Measurements from ENCODE around the gene SGIP1.

The SGIP1 gene

DNA sequence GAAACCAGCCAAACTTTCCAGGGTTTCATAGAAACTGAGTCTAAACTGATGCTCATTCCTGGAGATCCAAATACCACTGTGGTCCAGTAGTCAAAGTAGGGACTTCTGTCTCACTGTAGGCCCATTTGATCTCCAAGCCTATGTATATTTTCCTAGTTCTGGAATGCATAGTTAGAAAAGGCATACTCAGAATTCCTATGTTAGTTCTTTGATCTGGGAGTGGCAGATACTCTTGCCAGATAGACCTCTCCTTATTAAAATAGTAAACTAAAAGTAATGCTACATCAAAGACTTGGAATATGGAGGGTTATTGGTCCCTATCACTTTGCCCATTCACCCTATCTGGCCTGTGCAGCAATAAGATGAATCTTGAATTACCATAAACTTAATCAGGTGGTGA lies 10.4 kb upstream of the SGIP1 start:
- no peak for DNase-seq (ENCODE audit: low spot score)

DNA sequence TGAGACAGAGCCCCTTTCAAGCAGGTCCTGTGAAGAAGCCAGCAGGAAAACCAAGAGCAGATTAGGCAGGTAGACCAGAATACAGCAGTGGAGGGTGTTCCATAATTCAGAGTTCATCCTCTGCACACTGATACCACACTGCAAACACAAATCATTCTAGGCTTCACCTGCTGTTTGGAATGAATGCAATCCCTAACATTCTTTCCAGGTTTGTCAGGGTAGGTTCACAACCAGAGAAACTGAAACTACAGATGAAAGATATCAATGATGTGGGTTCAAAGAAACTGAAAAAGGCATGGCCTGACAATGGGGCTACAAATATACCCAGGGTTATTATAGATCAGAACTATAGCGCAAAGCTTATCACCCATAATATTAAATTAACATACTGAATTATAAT lies 8.9 kb upstream of the SGIP1 start:
- no peak for DNase-seq (ENCODE audit: low spot score)

DNA sequence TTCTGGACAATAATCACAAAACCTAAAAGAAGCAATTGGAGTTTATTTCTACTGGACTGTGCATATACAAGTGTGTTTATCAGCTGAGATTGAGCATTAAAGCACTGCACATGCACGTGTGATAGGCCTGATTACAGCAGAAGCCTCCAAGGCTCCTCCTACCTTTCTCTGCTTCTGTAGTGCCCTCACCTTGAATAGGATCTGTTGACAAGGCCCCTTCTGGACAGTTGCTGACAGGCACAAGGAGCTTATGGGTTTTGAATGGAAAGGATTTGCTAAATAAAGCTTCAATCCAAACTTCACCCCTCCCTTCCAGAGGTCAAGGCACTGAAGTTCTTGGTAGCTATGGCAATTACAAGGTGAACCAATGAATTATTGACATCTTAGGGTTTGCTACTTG lies 7.9 kb upstream of the SGIP1 start:
- no peak for DNase-seq (ENCODE audit: low spot score)

DNA sequence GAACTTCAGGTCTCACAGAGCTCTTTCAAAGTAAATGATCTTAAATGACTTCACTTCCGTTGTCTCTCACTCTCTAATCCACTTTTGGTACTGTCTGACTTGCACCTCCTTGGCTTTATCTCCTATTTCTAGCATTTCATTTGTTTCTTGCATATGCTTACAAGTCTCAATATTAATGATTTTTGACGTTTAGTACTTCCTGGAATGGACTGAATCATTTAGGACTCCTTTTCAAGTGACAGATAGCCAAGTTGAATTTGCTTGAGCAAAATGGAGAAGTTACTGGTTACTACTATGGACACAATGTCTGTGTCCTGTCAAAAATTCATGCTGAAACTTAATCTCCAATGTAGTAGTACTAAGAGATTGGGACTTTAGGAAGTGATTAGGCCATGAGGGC lies 7.0 kb upstream of the SGIP1 start:
- no peak for DNase-seq (ENCODE audit: low spot score)

DNA sequence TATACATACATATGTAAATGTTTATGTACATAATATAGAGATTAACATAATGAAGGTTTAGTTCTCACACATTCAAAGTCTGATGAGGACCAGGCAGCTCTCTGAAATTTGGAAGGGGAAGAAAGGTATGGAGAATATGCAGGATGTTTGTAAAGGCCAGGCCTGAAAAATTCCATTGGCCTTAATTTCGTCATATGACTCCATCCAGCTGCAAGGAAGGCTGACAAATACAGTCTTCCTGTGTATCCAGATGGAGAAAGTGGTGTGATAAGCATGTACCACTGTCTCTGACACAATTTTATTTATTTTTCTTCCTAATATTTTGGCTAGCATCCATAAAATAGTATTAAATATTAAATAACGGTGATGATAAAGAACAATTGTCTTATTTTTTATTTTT lies 6.3 kb upstream of the SGIP1 start:
- DNase-seq (ENCODE audit: low spot score), result no peak

DNA sequence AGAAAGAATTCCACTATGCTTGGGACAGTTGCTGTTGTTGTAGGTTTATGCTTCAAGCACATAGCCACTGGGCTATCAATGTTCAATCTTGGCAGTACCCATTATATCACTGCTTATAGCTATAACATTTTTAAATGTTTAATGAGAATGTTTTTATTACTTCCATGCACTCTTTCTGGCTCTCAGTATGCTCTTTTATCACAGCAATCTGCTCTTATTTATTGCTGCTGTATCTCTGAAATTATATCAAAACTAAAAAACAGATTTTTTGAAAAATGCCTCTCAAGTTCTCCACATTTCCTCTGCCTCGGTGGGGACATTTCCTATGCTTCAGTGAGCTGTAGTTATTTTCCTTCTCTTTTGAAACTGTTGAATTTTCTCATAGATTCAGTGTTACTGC lies 5.4 kb upstream of the SGIP1 start:
- no peak for DNase-seq (ENCODE audit: low spot score)

DNA sequence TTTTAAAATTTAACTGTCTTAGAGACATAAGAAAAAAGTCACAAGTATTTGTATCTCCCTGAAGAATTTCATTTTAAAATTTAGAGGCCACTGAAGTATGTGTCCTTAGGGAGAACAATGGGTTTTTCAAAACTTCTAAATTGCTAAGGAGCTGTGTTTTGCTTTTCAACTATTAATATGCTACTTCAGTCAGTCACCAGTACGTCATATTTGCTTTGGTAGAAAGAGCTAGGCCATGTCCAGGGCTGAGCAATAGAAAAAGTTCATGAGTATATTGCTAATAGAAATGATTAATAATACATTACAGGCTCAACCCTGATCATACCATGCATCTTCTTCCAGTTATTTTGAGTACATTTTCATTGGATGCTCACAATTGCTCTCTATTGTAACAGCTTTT lies 1.7 kb upstream of the SGIP1 start:
- DNase-seq (ENCODE audit: low spot score), result no peak

DNA sequence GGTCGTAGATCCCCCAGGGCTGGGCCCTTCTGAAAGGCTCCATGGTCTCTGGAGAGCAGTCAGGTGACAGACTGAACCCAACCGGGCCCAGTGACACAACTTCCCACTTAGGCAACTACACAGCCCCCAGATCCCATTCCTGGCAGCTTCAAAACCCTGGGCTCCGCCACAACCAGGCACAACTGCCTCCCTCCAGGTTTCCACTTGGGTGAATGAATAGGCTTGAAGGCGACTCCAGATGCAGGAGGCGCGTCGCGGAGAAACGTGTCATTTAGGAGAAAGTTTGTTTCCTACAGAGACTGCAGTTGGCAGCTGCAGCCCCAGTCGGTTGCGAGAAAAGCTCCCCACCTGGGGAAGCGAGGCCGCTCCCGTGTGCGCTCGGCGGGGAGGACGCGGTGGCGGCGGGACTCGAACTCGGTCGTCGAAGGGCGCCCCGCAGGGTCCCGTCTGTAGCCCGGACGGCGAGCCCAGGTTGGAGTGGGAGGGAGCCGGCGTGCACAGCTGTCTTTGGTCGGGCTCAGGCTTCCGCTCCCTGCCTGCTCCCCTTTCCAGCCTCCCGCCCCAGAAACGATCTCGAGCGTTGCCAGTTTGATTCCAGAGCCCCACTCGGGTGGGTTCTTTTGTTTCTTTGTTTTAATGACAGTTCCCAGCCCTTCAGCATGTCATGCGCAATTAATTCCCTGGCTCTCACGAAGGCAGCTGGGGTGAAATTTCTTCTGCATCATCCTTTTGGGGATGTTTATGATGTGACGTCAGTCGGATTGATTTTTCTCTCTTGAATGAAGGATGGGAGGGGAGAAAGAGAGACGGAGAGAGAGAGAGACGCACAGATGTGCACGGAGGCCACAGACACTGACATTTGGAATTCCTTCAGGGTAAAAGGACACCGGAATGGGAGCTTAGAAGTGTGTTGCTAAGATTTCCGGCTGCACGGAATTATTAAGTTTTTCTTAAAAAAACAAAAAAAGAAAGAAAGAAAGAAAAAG lies 862 bp upstream of the SGIP1 start:
- DNase-seq (ENCODE audit: low spot score), result no peak

DNA sequence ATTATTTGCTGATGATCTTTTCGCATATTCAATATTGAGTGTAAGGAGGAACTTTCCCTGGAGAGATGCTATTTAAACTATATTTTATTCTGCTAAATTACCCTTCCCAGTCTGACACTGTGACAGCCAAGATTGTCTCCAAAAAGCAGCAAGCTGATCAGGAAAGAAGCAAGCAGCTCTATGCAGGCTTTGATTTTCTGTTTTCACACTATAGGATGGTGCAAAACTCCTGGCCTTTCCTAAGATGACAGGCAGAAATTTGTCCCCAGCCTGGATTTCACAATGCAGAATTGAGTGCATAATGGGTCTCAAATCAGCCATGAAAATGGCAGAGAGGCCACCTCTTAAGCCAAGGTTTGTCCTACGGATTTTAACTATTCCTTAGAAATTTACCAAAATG lies 1.1 kb downstream of the SGIP1 start:
- DNase-seq (ENCODE audit: low spot score), result peak; percentile 72

DNA sequence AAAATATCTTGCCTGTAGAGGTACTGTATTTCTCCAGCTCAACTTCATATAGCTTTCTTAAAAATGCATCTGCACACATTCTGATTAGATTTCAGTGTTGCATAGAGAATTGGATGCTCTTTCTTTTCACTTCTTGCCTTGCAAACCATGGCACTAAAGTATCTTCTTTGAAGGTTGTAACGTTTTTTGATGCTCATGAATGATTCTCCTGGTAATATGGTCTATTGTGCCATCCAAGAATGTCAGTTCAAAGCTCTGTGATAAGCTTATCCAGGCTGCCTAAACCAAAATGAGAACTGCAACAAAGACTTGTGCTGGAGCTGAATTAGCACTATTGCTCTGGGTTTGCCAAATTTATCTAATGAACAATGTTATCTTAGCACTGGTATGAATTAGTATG lies 1.9 kb downstream of the SGIP1 start:
- DNase-seq (ENCODE audit: low spot score), result peak; percentile 69

DNA sequence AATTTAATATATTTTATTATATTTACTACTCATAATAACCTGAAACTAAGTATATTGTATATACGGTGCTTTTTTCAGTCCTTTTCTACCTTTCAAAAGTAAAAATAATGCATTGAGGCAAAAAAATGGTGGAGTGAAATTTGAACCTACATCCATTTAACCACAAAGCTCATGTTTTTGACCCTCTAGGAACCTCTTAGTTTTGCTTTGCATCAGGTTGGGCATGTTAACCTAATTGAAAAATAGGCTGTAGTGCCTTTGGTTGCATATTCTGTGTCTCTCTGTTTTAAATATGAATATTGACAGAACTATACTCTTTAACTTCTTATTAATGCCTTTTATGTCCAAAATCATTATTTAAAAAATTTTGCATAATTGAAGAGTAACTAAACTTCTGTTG lies 3.8 kb downstream of the SGIP1 start:
- DNase-seq (ENCODE audit: low spot score), result no peak

DNA sequence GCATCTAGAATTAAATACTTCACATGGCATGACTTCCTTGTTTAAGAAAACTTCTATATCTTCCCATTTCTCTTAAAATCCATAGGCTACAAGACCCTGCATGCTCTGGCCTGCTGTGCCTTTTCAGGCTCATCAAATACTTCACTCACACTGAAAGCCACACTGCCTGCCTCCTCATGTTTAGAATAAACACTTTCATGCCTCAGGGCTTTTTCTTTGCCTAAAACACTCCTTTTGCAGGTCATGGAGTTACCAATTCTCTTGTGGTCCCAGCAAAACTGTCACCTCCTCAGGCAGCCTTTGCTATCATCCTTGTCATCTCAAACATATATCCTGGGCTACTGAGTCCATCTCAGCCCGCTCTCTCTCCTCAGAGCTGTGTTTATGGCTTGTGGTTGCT lies 5.5 kb downstream of the SGIP1 start:
- DNase-seq (ENCODE audit: low spot score), result no peak

DNA sequence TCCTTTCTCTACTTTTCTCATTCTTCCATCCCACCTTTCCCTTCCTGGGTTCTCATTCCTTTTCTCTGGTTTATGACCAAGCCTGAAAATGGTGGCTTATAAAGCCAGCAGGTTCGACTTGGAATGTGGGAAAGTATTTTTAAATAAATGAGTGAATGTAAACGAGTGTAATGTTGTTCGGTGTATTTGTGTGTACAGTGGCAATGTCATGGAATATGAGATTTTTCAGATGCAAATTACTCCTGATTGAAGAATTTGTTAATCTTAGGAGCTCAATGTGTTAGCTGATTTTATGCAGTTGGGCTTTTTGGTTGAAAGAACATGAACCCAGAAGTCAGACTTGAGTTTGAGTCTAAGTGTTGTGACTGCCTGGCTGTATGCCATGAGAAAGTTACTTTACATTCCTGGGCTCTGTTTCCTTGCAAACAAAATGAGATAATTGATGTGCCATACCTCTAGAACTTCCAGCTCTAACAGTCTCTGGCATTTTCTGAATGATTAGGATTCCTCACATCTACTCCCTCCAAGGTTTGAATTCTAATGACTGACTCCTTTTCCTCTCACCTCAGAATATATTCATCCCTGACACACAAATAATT lies 6.6 kb downstream of the SGIP1 start:
- DNase-seq (ENCODE audit: low spot score), result no peak

DNA sequence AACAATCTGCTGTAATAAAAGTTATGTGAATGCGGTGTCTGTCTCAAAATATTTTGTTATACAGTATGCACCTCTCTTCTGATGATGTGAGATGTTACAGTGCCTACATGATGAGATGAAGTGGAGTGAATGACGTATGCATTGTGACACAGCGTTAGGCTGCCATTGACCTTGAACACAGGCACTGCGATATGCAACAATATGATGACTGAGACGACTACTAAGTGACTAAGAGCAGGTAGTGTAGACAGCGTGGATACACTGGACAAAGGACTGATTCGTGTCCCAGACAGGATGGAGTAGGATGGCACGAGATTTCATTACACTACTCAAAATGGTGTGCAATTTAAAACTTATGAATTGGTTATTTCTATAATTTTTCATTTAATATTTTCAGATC lies 8.4 kb downstream of the SGIP1 start:
- no peak for DNase-seq (ENCODE audit: low spot score)

DNA sequence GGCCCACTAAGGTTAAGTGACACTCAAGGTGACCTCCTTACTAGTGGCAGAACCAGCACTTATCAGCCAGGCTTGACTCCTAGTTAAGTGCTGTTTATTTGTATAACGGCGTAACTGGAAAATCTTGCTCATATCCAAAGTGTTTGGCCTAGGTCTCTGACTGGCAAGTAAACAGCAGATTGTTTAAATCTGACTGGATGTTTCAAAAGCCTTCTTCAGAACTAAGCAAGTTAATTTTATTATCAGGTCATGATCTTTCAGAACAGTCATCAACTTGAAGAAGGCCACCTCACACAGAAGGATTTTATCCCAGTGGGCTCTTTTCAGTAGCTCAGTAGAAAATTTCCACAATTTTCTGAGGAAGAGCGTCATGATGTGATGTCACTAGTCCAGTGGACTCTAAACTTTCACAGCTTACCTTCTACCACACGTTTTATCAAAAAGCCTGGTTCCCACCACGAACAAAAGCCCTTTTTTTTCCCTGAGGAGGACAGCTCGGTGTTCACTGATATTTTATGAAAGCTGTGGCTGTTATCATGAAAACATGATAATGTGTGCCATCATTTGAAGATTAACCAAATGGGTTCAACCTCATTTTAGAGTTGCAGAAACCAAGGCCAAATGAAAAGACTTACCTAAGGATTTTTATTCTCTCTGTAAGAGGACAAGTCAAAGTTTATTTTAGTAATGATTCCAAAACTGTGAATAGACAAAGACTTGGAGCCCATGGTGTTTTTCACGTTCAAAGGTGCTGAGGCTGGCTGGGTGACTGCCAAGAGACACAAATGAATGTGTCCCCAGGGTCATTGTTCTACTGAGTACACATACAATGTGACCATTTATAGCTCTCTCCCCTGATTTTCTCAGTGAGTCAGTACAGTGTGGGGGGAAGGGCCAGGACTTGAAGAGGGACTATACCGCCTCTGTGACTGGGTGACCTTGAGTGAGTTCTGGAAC lies 9.1 kb downstream of the SGIP1 start:
- peak; percentile 96 for DNase-seq (ENCODE audit: low spot score)

DNA sequence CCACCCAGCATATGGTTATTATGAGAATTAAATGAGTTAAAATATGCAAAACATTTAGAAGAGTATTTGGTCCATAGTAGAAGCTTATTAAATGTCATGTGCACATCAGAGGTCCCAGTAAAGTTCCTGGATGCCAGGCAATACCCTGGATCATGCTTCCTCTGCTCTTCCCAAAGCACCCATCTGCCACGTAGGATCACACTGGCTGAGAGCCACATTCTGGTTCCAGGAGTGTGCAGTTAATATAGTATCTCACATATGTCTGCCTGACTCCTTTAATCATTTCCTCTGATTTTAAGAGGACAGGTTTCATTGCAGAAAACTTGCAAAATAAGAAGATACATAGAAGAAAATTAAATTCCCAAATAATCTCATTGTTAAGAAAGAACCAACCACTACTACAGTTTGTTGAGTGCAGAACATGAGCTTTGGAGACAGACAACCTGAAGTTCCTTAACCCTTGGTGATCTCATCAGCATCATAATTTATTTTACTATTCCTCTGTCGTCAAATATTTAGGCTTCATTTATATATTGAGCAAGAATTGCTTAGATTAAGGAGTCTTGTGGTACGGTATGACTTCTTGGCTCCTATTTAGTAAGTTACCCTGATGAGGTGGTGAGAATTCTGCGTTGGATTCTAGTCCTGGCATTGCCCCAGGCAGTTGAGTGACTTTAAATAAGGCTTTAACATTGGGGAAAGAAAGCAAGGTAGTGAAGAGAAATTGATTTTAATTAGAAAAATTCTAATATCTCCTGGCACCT lies 12.3 kb downstream of the SGIP1 start:
- no peak for DNase-seq (ENCODE audit: low spot score)

DNA sequence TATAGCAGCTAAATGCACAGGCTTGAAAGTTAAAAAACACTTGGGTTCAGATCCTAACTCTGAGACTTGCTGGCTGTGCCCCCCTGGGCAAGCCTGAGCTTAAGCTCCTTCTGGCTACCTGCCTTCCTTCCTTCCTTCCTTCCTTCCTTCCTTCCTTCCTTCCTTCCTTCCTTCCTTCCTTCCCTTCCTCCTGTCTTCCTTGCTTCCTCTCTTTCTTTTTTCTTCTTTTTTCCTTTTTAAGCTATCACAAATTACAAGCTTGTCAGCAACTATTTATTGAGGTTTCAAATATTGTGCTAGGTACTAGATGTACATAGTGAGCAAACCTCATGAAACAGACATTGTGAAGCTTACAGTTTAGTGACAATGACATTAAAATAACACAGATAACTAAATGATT lies 15.1 kb downstream of the SGIP1 start:
- DNase-seq (ENCODE audit: low spot score), result no peak

DNA sequence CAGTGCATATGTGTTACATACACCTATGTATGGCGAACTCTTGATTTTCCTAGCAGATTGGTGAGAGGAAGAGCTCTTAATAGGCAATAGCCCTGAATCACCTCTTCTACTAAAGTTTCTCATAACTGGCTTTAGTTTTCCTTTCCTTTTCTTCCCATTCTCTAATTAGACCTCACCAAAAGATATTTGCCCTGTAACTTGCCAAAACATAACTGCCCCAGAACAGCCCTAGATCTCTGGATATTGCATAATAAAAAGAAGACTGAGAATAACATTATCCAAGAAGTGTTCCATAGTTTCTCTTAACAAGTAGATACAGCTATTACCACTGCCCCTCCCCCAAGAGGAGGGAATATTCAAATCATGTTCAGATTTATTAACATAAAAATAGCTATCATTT lies 16.3 kb downstream of the SGIP1 start:
- DNase-seq (ENCODE audit: low spot score), result no peak

DNA sequence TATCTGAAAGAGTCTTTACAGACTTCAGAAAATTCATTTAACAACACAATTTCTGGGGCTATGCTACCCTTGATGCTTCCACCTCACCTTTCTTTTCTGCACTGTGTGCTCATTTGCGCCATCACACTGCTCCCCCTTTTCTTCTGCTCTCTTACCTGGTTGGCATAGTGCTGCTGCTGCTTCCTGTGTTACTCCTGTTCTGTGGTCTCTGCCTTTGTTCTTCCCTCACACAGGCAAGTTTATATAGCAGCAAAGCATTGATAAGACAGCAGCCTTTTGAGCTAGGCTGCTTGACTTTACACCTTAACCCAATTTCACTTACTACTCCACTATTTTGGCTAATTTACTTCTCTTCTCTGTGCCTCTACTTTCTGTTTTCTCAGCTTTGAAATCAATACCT lies 18.3 kb downstream of the SGIP1 start:
- DNase-seq (ENCODE audit: low spot score), result no peak

DNA sequence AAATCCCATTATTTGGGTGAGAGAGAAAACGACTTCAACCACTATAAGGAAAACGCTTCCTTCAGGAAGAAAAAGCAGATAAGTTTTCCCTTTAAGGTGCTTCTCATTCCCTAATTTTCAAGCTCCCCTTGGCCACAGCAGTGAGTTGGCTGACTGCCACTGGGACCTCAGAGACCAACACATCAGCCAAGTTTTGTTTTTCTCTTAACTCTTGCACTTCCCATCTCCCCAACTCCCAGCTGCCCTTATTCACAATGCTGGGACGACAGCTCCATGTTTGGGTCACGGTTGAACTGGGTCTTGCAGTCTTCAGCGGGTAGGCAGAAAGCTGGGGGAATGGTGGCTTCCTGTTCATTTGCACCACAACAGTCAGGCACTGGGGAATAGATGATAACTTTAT lies 18.9 kb downstream of the SGIP1 start:
- DNase-seq (ENCODE audit: low spot score), result no peak

DNA sequence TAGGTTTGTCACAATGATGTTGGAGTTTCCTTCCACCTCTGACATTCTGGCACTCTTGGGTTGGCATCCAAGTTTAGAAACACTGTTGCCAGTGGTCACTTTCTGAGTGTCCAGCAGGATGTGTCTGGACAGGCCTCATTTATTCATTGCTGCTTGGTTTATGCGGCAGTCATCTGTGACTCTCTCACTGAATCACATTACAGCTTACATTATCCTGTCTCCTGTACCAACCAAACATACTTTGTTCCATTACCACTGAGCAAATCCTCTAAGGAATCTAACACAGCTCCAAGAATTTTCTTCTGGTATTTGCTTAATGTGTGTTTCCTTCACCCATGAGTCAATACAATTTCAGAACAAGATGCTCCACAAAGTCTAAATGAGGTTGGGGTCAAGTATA lies 19.9 kb downstream of the SGIP1 start:
- DNase-seq (ENCODE audit: low spot score), result no peak

DNA sequence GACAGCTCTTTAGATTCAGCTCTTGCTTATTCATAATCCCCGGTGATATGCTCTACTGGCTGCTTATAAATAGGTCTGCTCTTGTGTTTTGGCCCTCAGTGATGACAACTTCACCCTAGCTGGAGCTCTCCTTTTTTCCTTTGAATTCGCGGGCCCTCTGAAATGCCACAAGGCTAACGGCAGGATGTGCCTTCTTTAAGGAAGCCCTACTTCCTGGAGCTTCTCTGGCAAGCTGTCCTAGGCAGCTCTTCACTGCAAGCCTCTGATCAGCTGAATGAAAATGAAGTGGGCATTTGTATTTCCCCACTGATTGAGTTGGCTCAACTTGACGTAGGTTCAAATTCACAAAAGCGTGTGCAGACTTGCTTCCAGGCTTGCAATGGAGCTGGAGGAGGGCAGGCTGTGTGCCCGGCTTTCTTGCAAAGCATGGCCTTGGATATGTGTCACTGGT lies 22.2 kb downstream of the SGIP1 start:
- DNase-seq (ENCODE audit: low spot score), result peak; percentile 75

Data from pons (tissue), 1 donor.